ENCODE measurements around the gene GHRHR.

GHRHR gene

GRCh38 chr7:31023877-31024276, 60.1 kb downstream of the GHRHR start:
- no peaks in the 10 kb centered on the region for H3K27me3 ChIP-seq (ENCODE audit: insufficient read depth, poor library complexity, severe bottlenecking)

DNA sequence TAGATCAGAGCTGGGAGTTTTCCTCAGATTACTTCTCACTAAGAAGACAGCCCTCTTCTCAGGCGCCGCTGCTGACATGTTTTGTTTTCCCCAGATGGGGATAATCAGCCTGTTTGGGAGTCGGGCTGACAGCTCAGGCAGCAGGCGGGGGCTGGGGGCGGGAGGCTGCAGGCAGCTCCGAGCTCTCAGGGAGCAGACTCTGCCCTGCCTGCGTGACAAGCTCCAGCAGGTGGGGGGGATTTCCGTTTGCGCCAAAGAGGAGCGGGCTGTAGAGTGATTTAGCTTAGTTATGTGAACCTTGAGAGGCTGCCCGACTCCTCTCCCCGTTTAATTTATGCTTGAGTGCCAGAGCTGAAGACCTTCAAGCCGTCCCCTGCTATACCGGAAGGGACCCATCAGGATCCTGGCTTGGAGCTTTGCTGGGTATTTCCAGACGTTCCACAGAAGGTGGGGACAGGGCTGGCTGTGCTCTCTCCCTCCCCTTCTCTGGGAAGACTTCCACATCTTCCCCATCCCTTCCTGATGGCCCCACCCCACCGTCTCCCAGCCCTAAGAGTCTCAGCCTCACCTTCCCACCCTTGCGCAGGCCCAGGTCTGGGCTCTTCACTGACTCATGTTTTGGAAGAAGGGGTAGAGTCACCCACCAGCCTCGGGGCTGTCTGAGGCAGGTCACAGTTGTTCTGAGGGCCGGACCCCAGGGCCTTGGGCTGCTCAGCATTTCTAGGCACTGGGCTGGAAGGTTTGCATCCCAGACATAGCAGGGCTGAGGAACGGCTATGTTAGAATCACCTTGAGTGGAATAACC, 63.6 kb downstream of the GHRHR start:
- TF ChIP-seq, protein P1, sequence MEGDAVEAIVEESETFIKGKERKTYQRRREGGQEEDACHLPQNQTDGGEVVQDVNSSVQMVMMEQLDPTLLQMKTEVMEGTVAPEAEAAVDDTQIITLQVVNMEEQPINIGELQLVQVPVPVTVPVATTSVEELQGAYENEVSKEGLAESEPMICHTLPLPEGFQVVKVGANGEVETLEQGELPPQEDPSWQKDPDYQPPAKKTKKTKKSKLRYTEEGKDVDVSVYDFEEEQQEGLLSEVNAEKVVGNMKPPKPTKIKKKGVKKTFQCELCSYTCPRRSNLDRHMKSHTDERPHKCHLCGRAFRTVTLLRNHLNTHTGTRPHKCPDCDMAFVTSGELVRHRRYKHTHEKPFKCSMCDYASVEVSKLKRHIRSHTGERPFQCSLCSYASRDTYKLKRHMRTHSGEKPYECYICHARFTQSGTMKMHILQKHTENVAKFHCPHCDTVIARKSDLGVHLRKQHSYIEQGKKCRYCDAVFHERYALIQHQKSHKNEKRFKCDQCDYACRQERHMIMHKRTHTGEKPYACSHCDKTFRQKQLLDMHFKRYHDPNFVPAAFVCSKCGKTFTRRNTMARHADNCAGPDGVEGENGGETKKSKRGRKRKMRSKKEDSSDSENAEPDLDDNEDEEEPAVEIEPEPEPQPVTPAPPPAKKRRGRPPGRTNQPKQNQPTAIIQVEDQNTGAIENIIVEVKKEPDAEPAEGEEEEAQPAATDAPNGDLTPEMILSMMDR (IDR thresholded peaks at IDR 0.05; ENCODE audit: insufficient read depth, low read length) = no peak
- no peak for TF ChIP-seq SPI1 (IDR thresholded peaks at IDR 0.05; ENCODE audit: borderline replicate concordance, low read depth)
- no peak for TF ChIP-seq POLR2AphosphoS5 (IDR thresholded peaks at IDR 0.05; ENCODE audit: low read depth)
- TF ChIP-seq GABPA (IDR thresholded peaks at IDR 0.05; ENCODE audit: low read depth) = no peak
- TF ChIP-seq, protein P2, sequence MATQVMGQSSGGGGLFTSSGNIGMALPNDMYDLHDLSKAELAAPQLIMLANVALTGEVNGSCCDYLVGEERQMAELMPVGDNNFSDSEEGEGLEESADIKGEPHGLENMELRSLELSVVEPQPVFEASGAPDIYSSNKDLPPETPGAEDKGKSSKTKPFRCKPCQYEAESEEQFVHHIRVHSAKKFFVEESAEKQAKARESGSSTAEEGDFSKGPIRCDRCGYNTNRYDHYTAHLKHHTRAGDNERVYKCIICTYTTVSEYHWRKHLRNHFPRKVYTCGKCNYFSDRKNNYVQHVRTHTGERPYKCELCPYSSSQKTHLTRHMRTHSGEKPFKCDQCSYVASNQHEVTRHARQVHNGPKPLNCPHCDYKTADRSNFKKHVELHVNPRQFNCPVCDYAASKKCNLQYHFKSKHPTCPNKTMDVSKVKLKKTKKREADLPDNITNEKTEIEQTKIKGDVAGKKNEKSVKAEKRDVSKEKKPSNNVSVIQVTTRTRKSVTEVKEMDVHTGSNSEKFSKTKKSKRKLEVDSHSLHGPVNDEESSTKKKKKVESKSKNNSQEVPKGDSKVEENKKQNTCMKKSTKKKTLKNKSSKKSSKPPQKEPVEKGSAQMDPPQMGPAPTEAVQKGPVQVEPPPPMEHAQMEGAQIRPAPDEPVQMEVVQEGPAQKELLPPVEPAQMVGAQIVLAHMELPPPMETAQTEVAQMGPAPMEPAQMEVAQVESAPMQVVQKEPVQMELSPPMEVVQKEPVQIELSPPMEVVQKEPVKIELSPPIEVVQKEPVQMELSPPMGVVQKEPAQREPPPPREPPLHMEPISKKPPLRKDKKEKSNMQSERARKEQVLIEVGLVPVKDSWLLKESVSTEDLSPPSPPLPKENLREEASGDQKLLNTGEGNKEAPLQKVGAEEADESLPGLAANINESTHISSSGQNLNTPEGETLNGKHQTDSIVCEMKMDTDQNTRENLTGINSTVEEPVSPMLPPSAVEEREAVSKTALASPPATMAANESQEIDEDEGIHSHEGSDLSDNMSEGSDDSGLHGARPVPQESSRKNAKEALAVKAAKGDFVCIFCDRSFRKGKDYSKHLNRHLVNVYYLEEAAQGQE (IDR thresholded peaks at IDR 0.05; ENCODE audit: insufficient replicate concordance, low read depth) = no peak
- H3K4me3 ChIP-seq (replicated peaks; ENCODE audit: insufficient read depth, low read length) = no peak overlapping the region
- no peak overlapping the region for H3K27ac ChIP-seq (replicated peaks)
- H3K27me3 ChIP-seq (ENCODE audit: insufficient read depth, poor library complexity, severe bottlenecking) = no peaks in the 10 kb centered on the region
- DNase-seq (ENCODE audit: low read depth in 1 of 2, low spot score in 1 of 2) = no peak

More at GRCh38 chr7:31023877-31024276, 60.1 kb downstream of the GHRHR start:
- Histone ChIP-seq H3K4me3 (replicated peaks; ENCODE audit: insufficient read depth, low read length) (no peak overlapping the region), H3K27ac (replicated peaks) (no peak overlapping the region)
- TF ChIP-seq SPI1 (IDR thresholded peaks at IDR 0.05; ENCODE audit: borderline replicate concordance, low read depth) (no peak), POLR2AphosphoS5 (IDR thresholded peaks at IDR 0.05; ENCODE audit: low read depth) (no peak), GABPA (IDR thresholded peaks at IDR 0.05; ENCODE audit: low read depth) (no peak)
- TF ChIP-seq, protein P2 (IDR thresholded peaks at IDR 0.05; ENCODE audit: insufficient replicate concordance, low read depth) = no peak
- TF ChIP-seq, protein P1 (IDR thresholded peaks at IDR 0.05; ENCODE audit: insufficient read depth, low read length) = no peak
- no peak for DNase-seq (ENCODE audit: low read depth in 1 of 2, low spot score in 1 of 2)

GRCh38 chr7:31028006-31028405, 64.3 kb downstream of the GHRHR start:
- Histone ChIP-seq H3K4me3 (replicated peaks; ENCODE audit: insufficient read depth, low read length) (no peak overlapping the region), H3K27ac (replicated peaks) (no peak overlapping the region), H3K27me3 (ENCODE audit: insufficient read depth, poor library complexity, severe bottlenecking) (no peaks in the 10 kb centered on the region)
- no peak for TF ChIP-seq SPI1 (IDR thresholded peaks at IDR 0.05; ENCODE audit: borderline replicate concordance, low read depth)
- TF ChIP-seq, protein P1 (IDR thresholded peaks at IDR 0.05; ENCODE audit: insufficient read depth, low read length) = no peak
- TF ChIP-seq, protein P2 (IDR thresholded peaks at IDR 0.05; ENCODE audit: insufficient replicate concordance, low read depth) = no peak
- no peak for TF ChIP-seq POLR2AphosphoS5 (IDR thresholded peaks at IDR 0.05; ENCODE audit: low read depth)
- no peak for TF ChIP-seq GABPA (IDR thresholded peaks at IDR 0.05; ENCODE audit: low read depth)
- DNase-seq (ENCODE audit: low read depth in 1 of 2, low spot score in 1 of 2) = no peak
